A204.1 (cell line): ENCODE results near the gene GNE.
"Not testable (repeated sequence)": the region's sequence is repeated elsewhere in the genome, so short reads cannot be mapped to it uniquely, and the experiment has no call there.

Experiments used
- FAIRE-seq: peaks from 2 replicates; lab custom pipeline; 2012; peaks lifted over from hg19 to GRCh38; lab: Jason Lieb, UNC

Gene GNE

DNA sequence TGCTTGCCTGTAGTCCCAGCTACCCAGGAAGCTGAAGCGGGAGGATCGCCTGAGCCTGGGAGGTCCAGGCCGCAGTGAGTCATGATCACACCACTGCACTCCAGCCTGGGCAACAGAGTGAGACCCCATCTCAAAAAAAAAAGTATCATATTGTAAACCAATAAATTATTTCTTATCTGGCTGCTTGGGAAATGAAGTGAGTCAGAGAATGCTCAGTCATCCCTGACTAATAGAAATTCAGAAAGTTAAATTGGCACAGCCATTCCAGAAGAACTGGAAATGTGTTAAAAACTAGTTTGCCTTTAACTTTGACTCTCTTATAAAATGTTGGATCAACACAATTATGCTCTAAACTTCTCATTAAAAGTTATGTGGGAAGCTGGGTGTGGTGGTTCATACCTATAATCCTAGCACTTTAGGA is 9.8 kb upstream of the GNE start:
- no peak for FAIRE-seq

DNA sequence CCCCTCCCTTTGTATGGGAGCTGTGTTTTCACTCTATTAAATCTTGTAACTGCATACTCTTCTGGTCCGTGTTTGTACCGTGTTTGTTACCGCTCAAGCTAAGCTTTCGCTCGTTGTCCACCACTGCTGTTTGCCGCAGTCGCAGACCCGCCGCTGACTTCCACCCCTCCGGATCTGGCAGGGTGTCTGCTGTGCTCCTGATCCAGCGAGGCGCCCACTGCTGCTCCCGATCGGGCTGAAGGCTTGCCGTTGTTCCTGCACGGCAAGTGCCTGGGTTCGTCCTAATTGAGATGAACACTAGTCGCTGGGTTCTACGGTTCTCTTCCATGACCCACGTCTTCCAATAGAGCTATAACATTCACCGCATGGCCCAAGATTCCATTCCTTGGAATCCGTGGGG is 6.6 kb upstream of the GNE start:
- no peak for FAIRE-seq

DNA sequence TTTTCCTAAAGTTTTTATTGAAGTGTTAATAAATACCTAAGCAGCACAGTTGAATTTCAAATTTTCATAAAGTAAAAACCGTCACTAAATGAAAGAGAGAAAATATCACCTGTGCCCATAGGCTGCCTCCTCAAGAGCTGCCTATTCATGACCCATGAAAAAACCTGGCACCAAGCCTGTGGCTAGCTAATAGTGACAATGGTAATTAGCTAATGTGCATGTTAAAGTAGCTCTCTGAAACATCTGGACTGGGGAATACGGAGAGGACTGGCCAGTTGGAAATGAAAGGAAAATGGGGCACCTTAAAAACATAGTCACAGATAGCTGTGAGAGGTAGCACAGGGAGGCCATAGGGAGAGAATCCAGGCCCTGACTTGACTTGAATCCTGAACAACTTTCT is 5.4 kb upstream of the GNE start:
- no peak for FAIRE-seq

DNA sequence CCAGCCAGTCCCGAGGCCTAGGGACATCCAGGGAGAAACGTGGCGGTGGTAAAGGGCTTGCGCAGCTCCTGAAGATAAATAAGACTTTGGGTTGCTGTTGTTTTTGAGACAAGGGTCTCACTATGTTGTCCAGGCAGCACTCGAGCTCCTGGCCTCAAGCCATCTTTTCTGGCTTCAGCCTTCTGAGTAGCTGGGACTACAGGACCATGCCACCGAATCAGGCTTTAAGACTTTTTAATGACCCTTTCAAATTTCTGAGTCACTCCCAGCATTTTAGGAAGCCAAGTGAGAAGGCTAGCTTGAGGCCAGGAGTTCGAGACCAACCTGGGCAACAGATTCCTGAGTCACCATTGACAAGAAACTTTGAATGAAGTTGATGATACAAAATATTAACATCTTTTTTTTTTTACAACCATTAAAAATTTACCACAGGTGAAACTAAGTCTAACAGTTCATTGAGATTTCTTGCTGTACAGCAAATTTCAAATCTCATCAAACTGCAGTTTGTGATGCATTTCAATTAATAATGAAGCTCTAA is 817 bp upstream of the GNE start:
- FAIRE-seq = no peak

DNA sequence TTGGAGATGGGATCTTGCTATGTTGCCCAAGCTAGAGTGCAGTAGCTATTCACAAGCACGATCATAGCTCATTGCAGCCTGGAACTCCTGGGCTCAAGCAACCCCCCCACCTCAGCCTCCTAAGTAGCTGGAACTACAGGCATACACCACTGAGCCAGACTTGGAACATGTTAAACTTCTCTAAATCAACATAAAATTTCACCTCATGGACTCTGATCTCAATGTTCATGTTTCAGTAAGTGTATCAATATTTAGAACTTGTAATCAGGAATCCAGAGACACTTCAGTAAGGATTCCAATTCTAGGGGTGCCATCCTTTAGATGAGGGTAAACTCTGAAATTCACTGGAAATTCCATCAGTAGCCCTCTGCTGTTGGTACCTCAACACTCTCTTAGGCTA is 6.8 kb downstream of the GNE start:
- no peak for FAIRE-seq

DNA sequence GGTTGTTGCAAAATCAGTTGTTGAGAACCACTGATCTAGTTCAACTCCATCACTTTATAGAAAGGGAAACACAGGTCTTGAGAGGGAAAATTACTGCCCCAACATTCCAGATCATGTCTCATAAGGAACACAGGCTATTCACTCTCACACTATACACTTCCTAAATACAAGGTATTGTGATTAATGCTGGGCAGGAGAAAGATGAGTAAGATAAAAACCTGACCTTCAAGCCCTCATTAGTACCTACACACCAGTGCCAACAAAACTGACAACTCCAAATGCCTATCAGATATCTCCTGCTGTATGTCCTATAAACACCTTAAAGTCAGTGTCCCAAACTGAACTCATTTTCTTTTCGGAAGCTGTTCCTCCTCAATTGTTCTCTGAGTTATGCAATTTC is 8.2 kb downstream of the GNE start:
- FAIRE-seq = no peak

DNA sequence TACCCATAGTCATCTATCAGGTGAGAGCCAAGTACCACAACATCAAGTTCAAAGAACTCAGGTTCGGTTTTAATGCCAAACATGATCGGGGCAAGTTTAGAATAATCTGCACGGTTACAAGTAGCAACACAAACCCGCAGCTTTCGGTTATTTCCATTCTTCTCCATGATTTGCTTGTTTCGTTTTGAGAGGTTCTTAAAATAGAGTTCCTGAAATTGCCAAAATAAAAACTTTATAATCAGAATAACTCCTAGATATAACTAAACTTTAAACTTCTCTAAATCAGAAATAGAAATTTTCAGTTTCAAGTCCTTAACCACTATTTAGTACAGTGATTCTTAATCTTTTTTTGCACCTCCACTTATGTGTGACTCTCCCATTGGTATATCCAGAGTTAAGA is 9.1 kb downstream of the GNE start:
- no peak for FAIRE-seq

DNA sequence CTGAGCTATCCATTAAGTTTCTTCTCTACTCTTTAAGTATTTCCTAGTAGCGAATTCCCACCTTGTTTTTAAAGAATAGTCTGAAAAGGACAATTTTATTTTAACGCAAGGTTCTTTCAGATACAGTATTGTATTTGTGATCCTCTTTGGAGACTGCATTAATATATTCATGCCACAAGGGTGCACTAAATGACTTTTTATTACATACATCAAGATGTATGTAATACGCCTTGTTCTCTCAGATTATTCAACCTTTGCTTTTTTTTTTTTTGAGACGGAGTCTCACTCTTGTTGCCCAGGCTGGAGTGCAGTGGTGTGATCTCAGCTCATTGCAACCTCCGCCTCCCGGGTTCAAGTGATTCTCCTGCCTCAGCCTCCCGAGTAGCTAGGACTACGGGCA is 10.2 kb downstream of the GNE start:
- peak; percentile 90 for FAIRE-seq

DNA sequence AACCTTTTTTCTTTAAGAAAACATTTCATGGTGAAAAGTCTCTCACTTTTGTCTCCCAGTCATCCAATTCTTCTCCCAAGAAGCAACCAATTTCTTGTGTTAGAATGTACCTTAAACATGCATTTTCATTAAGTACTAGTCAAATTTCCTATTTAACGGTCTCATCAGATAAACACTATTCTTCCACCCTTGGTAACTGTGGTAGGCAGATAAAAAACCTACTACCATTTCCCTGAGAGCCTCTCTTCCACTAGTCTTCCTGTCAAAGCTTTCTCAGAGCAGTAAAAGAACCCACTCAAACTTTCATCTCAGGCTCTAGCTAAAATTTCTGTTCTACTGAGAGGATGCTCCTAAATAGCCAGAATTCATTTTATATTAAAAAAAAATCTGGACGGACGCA is 10.9 kb downstream of the GNE start:
- FAIRE-seq = no peak

DNA sequence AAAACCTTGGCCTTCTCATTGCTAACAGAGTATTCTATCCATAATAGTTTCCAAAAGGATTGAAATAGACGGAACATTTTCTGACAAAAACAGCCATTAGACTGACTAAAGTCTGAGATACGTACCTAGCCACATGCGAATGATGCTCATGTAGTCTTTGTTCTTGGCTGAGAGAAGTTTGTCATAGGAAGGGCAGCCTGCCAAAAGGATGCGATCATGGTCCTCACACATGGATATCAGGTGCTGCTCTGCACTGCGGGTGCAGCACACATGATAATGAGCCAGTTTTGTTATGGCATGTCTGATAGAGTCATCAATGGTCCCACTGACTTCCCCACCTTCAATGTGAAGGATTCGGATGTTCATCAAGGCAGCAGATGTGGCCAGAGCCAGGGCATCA is 12.3 kb downstream of the GNE start:
- no peak for FAIRE-seq

DNA sequence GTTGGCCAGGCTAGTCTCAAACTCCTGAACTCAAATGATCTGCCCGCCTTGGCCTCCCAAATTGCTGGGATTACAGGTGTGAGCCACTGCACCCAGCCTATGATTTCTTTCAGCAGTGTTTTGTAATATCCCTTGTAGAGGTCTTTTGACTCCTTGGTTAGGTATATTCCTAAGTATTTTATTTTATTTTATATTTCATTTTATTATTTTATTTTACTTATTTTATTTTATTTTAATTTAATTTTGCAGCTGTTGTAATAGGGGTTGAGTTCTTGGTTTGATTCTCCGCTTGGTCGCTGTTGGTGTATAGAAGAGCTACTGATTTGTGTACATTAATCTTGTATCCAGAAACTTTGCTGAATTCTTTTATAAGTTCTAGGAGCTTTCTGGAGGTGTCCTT is 18.6 kb downstream of the GNE start:
- FAIRE-seq = not testable (repeated sequence)

DNA sequence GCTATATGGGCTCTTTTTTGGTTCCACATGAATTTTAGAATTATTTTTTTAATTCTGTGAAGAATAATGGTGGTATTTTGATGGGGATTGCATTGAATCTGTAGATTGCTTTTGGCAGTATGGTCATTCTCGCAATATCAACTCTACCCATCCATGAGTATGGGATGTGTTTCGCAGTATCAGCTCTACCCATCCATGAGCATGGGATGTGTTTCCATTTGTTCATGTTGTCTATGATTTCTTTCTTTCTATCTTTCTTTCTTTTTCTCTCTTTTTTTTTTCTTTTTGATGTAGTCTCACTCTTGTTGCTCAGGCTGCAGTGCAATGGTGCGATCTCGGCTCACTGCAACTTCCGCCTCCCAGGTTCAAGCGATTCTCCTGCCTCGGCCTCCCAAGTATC is 19.0 kb downstream of the GNE start:
- FAIRE-seq = not testable (repeated sequence)

DNA sequence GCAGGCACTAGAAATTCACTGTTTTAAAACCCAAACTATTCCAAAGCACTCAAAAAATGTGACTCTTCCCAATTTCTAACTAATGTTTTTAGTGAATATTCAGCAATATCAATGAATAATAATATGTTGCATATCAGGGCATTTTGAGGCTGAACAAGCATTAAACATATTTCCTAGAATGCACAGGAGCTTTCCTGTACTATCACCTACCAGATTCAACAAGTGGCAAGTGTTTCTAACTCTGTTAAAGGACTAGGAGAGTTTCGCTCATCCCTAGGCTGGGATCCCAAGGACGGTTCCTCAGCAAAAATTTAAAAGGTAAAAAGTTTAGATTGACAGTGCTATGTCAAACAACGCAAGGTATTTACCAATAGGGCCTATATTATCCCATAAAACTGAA is 21.0 kb downstream of the GNE start:
- no peak for FAIRE-seq

DNA sequence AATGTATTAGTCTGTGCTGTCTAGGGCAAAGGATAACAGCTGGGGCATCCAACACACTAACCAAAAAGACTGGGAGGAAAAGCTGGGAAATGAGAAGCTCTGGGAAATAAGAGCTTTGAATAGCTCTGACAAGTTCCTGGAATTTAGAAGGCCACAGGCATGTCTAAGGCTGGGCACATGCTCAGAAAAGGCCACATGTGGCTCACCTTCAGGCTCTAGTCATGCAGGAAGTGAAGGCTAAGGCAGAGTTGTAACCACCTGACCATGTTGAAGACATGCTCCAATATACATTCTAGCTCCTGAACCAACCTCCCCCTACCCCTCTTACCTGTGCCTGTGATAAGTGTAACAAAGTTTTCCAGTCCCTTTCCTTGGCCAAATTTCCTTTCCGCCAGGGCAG is 35.8 kb downstream of the GNE start:
- FAIRE-seq = no peak

DNA sequence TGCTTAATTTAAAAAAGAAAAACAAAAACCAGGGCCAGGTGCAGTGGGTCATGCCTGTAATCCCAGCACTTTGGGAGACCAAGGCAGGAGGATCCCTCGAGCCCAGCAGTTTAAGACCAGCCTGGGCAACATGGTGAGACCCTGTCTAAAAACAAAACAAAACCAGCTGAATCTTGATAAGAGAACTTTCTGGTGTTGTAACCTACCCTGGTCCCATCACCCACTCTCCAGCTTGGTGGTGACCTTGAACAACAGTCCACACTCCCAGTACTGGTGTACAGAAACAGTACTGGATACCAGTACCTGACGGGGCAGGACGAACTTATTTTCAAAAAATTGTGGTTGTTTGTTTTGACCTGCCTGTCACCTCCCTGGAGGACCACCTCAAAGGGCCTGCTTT is 36.6 kb downstream of the GNE start:
- no peak for FAIRE-seq

DNA sequence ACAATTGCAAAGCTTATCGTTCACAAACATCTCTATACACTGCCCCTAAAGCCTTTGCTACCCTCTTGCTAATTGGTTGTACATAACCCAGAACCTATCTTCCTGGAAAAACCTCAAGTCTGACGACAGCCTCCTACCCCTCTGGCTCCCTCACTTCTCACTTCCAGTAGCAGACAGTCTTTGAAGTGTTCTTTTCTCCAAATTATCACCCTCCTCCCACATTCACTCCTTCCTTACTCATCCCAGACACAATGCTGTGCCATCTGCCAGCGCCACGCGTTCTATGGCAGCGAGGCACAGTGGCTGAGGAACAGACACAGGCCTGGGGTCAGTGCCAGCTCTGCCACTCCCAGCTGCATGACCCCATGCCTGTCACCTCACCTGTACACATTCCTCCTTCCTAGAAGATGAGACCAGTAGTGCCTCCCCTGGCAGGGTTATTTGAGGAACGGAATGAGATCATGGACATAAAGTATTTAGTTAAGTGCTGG is 39.8 kb downstream of the GNE start:
- FAIRE-seq = no peak

DNA sequence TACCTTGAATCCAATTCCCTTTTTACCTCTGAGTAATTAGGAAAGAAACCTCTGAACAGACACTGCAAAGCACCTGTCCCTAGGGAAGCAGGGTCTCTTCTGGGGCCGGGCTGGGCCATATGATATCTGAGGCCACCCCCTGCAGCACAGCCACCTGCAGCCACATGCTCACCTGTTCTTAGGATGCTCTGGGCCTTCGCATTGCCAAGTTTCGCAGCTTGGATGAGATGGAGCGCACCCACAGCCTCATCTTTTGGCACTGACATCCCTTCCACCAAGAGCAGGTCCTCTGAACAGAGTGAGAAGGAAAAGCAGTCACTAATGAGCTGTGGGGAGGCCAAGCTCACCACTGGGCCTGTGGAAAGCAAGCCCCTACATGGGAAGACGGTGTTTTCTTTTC is 40.2 kb downstream of the GNE start:
- no peak for FAIRE-seq

DNA sequence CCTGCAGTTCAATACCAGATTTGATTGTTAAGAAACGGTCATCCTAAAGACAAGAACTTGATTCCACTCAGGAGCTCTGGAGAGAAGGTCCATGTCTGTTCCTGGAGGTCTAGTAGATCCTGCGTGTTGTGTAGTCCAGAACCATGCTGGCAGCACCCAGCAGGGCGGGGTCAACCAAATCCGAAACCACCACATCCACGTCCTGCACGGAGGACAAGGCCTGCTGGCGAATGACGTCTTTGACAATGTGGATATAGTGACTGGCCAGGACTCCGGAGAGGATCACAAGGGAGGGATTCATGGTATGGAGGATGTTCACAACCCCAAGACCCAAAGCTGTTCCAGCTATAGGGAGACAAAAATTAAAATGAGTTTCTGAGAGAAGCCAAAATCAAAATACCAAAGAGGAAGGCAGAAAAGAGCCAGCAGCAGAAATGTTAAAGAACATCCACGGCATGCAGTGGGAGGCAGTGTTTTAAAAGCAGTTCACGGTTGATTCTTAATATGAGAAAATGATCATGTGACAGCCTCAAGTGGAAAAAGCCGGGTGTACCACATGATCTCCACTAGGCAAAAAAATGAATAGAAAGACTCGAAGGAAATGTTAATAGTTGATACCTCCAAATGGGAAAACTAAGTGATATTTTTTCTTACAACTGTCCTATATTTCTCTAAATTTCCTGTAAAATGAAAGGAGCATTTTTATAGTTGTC is 40.8 kb downstream of the GNE start:
- no peak for FAIRE-seq

DNA sequence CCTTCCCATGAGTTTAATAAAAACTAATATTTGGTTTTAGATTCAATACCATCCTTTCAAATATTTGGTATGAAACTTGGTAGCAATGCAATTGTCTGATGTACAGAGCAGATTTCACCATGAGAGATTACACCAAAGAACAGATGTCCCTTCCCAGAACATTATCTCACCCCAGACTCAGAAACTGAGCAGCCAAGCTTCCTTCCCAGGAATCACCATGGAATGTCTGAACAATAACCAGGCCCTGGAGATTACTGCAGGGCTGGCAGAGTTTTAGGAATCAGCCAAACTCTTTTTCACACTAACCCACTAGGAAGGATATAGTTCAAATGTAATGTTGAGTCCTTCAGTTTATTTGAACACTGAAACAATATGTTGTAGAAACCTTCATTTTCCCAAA is 43.7 kb downstream of the GNE start:
- FAIRE-seq = no peak

DNA sequence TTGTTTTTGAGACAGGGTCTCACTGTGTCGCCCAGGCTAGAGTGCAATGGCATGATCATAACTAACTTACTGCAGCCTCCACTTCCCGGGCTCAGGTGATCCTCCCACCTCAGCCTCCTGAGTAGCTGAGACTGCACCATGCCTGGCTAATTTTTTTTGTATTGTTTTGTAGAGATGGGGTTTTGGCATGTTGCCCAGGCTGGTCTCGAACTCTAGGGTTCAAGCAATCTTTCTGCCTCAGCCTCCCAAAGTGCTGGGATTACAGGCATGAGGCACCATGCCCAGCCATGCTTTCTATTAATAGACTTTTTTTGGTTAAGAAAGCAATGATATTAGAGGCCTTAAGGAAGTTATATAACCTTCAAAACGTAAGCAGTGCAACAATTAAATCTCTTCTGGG is 44.3 kb downstream of the GNE start:
- FAIRE-seq = no peak

DNA sequence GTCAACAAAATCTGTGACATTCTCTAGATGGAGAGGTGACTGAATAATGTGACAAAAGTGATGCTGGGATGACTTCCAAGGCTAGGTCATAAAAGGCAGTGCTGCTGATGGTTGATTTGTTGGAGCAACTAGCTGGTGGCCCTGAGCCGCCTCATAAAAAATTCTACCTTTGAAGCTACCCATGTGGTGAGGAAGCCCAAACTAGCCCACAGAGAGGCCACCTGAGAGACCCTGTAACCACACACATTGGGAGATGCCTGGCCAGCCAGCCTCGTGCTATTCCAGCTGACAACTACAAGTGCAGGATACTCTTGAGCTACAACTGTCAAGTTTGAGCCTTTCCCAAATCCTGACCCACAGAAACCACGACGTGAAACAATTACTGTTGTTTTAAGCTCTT is 44.9 kb downstream of the GNE start:
- FAIRE-seq = no peak

DNA sequence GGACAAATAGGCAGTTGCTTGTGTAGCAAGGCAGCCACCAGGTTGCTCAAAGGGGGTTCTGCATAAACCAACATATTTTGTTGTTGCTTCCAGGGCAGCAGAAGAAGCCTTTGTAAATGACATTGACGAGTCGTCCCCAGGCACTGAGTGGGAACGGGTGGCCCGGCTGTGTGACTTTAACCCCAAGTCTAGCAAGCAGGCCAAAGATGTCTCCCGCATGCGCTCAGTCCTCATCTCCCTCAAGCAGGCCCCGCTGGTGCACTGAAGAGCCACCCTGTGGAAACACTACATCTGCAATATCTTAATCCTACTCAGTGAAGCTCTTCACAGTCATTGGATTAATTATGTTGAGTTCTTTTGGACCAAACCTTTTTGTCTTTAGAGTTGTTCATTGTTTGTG is 46.7 kb downstream of the GNE start:
- FAIRE-seq = no peak

DNA sequence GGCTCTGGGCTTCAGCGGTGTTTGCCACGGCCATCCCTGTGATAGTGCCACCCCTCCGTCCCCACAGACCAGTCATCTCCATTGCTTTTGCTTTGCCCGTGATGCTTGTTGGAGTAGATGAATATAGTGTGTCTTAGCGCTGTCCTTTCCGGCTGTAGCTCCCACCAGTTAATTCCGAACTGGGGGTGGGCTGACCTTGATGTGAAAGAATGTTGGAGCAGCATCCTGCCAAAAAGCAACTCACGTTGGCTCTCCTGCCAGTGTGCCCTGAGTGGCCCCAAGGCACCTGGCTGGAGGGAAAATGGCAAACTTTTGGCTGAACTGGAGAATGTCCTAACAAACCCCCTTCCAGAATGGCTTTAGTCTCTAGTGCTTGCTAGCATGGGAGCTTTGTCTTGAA is 47.5 kb downstream of the GNE start:
- FAIRE-seq = no peak

DNA sequence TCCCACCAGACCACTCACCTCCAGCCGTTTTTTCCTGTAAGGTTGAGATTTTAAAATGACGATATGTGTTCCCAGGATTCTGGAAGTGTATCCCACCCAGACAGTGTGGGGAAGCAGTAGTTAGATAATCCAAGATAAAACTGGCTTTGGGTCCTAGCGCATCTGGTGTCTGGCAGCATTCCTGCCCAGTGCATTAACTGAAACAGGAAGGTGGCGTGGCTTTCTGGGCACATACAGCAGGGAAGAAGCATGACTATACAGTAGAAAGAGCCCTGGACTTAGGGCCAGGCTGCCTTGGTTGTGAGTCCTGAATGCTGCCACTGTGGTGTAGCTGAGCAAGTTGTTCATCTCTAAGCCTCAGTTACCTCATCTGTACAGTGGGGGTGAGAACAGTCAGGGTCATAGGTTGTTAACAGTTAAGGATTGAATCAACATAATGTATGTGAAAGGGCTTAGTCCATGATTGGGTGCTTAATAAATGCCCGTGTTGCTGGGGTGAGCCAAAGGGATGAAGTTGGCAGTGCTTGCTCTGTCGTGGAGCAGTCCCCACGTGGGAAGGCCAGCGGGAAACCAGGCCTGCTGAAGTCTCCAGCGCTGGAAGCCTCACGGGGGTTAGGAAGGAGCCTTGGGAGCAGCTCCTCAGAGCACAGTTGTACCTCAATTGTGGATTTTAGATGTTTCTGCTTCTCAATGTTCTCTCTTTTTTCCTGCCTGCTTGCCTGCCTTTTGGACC is 49.6 kb downstream of the GNE start:
- no peak for FAIRE-seq
